Stimulated activated CD4-positive, alpha-beta T cell treated with anti-CD3 and anti-CD28 coated beads, Interleukin-1b, Interleukin-23, amount 100 ng/mL, for 48 hours (primary cell): ENCODE measurements around the gene SLC39A10.
"Not testable (repeated sequence)": the region's sequence is repeated elsewhere in the genome, so short reads cannot be mapped to it uniquely, and the experiment has no call there.

Experiments used
- DNase-seq: peaks from one replicate; pipeline ENCODE4 v3.0.0-alpha.2; 2020

Gene SLC39A10

DNA sequence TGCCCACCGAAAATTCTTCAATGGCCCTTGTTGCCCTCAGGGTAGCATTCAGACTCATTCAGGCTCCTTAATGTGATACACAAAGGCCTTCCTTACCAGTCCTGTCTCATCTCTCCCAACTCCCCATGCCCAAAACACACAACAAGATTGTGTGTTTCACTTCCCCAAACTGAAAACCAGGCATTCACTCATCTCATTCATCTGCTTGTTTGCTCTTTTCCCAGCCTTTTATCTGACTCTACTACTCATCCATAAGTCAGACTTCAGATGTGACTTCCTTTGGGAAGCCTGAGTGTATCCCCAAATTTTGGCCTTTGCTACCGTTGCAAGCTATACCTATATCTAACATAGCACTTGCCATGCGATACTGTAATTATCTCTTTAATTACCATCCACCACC lies 9.7 kb upstream of the SLC39A10 start:
- no peak for DNase-seq

DNA sequence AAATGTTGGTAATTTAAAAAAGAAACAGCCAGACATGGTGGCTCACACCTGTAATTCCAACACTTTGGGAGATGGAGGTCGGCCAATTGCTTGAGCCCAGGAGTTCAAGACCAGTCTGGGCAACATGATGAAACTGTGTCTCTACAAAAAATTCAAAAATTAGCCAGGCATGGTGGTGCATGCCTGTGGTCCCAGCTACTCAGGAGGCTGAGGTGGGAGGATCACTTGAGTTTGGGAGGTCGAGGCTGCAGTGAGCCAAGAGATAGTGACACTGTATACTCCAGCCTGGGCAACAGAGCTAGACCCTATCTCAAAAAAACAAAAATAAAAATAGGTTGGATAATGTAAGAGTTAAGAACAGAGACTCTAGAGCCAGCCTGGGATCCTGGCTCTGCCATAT lies 8.7 kb upstream of the SLC39A10 start:
- DNase-seq: not testable (repeated sequence)

DNA sequence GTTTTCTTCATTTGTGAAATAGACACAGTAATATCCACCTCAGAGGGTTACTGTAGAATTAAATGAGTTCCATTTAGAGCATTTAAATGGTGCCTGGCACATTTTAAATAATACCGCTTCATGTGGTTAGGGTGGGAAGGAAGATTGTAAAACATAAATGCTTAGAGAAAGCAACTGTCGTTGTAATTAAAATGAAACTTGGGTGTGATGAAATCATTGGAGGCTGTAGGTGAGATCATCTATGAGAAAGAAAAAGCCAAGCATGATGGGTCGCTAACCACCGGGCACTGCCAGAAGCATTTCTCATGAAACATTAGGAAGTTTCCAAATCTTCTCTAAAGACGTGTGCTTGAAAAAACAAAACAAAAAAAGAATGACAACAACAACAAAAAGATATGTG lies 8.2 kb upstream of the SLC39A10 start:
- DNase-seq: no peak

DNA sequence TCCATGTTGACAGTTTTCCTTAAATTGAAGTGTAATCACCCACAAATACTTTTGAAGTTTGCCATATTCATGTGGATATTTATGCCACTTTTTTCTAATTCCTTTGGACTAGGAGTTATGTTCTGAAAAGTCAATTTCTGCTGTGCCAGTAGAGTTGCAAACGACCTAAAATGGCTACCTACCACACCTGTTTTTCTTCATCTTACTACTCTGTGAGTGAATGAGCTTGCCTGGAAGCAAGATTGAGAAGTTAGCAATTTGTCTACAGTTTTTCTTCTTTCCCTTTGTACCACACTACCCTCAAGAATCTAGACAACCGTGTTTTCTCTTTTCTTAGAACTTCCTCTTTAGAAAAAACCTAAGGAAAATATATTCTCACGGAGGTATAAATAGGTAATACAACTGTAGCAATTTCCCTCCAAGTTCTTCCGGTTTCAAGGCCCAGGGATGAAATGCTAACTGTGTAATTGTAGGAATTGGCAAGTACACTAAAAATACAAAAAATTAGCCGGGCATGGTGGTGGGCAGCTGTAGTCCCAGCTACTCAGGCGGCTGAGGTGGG lies 7.3 kb upstream of the SLC39A10 start:
- no peak for DNase-seq

DNA sequence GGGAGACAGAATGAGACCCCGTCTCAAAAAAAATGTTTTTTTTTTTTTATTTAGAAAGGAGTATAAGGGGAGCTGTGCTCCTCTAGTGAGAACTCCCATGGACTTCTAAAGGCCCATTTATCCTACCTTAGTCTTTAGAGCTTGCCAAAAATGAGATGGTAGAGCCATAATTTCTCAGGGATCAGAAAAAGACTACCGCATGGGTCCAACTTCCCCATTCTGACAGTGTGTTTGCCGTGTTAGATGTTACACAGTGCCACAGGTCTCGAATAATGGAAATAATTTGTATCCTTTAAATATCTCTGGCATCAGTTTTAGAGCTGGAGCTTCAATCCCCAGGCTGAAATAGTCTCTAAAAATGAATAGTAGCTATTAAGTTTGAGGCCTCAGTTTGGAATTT lies 6.0 kb upstream of the SLC39A10 start:
- no peak for DNase-seq

DNA sequence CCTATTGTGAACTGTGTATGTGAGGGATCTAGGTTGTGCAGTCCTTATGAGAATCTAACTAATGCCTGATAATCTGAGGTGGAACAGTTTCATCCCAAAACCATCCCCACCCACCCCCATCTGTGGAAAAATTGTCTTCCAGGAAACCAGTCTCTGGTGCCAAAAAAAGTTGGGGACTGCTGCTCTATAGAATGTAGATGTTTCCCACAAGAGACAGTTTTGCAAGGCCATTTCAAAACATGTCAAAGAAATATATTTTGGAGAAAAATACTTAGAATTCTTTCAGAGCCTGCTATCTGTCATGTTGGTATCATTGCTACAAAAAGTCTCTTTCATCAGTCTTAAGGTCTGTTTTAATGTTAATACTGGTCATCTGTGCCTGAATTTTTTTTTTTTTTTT lies 4.1 kb upstream of the SLC39A10 start:
- DNase-seq: no peak

DNA sequence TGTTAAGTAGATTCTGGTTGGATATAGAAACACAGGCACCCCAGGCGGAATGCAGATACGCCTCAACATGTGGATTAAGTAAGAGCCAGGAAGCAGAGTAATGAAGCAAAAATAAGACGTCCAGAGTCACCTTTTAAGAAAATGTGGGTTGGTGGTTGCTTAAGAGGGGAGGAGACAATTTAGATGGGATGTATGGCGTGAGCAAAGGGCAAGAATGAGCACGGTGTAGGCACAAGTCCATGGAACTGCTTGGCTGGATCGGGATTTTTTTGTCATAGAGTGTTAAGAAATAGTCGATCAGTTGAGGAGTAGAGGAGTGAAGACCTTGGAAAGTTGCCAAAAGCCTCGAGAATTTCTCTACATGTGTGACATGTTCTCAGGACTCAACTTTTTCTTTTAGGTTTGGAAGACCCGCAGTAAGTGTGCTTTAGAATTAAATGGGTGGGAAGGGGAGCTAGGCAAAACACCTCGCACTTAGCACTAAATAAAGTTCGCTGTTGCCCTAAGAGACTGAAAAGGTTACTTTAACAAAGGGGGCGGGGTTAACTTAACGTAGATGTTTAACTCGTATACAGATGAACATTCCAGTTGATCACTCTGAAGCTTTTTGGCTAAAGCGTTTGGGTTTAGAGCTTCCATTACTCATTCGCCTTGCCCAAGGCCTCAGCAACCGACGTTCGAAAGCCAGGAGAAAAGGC lies 716 bp upstream of the SLC39A10 start:
- no peak for DNase-seq

DNA sequence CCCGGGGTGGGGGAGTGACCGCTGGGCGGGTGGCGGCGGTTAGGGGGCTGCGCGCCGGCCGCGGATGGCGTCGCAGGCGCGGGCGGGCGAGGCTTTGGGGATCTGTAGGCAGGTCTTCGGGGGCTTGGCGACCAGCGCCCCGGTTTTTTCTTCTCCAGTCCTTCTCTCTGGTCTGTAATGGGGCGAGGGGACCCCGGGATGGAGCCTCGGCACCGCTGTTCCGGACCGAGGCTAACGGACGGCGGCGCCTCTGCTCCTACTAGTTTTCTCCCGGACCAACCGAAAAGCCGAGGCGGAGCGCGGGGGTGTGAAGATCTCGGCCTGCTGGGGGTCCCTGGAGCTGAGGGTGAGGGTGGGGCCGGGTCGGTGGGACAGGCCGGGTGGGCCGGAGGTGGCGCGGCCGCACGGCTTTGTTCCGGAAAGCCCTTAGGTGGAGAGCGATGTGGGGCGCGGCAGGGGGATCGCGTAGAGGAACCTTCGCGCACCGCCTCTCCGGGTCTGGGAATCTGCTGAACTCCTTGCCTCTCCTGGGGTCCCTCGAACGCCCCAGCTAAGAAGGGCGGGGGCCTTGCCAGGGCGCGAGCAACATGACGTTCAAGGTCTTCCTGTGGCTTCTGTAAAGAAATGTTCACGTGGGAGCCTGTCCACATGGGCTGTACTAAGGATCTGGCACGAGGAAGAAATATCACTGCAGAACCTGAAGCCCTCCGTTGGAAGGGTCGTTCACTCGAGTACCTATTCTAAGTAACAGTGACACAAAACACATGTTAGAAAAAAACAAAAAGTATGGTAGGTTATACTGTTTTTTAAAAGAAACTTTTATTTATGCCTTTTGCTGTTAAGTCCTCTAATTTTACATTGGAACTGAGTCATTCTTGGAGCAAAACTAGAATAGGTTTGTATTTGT lies 861 bp downstream of the SLC39A10 start:
- peak; percentile 80 for DNase-seq

DNA sequence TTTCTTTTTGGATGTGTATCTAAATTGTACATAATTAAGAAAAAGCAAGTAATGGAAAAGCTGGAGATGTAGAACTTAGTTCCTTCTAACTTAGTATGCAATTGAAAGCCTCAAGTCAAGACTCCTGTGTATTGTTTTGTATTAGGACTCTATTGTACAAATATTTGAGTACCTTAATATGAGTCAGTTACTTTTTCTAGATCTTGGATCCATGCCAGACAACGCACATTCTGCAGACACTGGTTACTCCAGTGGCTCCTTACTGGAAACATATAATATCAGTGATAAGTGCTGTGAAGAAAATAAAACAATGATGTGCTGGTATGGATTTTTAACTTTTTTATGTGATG lies 1.5 kb downstream of the SLC39A10 start:
- no peak for DNase-seq

DNA sequence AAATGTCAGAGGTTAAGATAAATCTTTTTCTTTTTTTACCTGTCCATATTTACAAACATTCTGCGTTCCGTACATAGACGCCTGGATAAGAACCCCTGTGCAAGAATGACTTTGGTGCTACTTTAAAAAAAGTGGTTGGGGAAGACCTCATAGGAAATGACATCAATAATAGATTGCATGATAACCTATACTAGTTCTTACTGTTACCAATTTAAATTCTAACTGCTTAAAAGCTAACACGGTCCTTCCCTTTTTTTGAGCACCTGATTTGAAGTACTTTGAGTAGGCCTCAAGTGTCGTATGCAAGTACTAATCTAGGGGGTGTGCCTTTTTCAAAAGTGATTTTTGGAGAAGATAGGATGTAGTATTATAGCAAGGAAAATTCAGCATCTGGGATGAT lies 2.1 kb downstream of the SLC39A10 start:
- no peak for DNase-seq

DNA sequence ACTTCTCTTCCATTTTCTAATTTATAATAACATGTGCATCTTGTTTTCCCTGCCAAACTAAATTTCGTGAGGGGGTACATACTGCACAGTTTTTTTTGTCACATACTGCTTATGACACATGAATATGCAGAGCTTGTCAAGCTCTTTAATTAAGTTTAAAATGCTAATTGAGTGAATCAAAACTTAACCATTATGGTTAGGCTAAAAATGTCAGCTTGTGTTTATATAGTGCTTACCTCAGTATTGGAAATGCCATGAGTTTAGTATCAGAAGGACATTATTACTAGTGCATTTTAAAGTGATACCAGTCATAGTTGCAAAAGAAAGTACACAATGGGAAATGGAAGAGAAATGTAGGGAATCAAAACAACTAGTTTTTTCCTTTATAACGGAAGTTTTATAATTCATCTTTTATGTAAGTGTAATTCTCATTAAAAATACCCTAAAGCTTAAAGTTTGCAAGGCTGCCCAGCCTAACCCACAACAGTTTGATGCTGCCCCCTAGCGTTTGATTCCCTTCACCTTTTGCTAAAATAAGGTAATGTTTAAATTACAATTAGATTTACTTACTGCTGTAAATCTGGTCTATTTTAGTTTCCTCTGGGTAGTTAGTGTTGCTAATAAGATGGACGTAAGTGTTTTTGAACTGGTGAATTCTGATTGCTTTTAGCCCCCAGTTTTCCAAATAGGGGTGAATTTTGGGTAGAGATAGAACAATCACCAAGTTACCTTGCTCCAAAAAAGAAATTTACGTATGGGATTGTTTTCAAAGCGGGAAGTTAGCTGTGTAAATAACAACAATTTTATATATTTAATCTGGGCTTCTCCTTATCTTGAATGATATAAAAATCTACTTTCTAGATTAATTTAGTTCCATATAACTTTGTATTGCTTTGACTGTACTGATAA lies 3.2 kb downstream of the SLC39A10 start:
- DNase-seq: peak; percentile 66

DNA sequence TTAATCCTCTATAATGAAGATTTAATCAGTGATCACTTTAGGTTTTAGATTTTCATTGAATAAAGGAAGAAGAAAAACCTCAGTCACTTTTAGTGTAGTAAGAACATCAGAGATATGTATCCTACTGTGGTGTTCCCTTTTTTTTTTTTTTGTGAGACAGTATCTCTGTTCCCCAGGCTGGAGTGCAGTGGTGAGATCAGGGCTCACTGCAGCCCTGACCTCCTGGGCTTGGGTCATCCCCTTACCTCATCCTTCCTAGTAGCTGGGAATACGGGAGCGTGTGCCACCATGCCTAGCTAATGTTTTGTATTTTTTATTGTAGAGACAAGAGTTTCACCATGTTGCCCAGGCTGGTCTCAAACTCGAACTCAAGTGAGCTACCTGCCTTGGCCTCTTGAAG lies 5.1 kb downstream of the SLC39A10 start:
- no peak for DNase-seq

DNA sequence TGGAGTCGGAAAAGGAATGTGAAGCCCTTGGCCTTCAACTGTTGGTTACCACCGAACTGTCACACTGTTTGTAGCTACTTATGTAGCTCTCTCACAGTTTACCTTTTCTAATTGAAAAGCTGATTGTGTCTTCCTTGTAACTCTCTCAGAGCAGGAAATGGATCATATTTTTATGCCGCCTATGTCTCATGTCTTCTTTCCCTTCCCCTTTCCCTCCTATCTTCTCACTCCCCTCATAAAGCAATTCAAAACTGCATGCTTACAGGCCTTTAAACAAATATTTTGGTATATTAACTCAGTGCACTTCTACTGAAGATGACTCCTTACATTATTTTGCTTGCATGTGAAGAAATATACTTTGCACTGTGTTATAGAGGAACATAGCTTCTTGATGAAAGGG lies 6.0 kb downstream of the SLC39A10 start:
- no peak for DNase-seq

DNA sequence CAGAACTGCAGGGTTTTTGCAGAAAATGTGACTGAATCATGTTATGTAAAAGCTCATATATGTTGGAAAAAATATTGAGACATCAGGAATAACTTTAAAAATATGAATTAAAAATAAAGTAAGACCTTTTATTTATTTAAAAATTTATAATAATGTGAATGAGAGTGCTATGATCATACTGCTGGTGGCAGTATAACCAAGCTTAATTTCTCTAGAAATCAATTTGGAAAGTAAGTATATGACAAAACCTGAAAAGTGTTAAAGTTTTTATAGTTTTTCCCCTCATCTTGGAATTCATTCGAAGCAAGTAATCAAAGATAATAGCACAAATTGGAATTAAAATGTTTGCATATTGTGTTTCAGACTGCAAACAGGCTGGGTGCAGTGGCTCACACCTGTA lies 7.5 kb downstream of the SLC39A10 start:
- DNase-seq: no peak

DNA sequence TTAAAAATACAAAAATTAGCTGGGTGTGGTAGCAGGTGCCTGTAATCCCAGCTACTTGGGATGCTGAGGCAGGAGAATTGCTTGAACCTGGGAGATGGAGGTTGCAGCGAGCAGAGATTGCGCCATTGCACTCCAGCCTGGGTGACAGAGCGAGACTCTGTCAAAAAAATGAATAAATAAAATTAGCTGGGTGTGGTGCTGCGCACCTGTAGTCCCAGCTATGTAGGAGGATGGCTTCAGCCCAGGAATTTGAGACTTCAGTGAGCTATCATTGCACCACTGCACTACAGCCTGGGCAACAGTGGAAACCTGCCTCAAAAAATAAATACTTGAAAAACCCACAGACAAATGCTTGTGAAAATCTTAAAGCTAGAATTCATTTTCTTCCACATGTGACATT lies 8.1 kb downstream of the SLC39A10 start:
- not testable (repeated sequence) for DNase-seq

DNA sequence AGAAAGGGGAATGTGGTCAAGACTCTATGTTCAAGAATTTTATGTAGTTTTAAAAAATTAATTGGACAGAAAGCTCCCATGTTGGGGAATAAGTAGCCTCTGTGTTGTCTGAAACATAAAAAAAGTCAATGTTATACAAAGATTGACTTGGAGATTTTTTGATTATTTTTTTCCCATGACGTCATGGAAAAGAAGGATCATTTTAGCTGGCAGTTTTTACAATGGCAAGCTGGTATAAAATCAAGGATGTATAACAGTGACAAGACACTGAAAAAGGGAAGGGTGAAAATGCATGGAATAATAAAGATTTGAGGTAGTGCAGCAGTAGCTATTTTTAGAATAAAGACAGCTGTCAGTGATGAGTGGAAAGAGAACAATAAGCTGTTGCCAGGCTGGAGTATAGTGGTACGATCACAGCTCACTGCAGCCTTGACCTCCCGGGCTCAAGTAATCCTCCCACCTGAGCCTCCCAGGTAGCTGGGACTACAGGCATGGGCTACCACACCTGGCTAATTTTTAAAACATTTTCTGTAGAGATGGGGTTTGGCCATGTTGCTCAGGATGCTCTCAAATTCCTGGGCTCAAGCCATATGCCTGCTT lies 9.2 kb downstream of the SLC39A10 start:
- DNase-seq: no peak

DNA sequence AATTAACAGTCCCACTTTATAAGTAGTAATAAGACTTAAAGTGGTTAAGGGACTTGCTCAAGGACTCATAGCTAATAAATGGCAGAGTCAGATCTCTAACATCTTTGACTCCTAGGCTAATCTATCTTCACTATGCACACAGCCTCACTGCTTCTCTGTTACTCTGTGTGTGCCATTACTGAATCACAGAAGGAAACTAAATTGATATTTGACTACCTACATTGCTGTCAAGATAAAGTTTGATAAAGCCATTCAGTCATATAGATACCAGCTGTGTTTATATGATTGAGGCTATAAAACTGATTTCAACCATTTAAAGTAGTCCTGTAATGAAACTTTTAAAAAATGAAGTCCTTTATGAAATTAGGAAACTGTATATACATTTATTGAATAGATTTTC lies 10.9 kb downstream of the SLC39A10 start:
- DNase-seq: no peak

DNA sequence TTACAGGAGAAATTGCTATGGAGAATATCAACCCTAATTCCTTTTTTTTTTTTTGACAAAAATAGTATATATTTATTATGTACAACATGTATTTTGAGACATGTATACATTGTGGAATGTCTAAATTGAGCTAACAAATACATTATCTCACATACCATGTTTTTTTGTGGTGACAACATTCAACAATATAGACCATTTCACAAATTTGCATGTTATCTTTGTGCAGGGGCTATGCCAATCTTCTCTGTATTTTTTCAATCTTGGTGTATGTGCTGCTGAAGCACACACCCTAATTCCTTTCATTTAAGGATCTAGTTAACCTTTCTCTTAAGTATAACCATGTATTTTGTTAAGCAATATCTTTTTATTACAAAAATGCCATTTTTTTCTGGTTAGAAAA lies 13.2 kb downstream of the SLC39A10 start:
- no peak for DNase-seq

DNA sequence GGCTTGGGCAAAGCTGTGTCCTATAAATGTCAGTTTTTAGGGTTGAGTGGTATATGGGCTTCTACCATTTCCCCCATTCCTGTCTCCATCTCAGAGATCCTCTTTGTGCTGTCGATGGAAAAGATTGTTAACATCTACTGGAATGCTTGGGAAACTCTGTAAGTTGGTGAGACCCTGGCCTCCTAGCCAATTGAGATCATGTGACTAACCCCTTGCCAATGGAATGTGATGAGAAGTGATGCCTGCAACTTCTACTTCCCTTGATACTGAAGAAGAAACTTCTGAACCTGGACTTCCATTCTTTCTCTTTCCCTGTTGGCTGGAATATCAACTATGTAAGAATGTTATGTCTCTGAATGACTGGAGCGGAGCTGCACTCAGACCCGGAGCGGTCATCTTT lies 14.5 kb downstream of the SLC39A10 start:
- DNase-seq: no peak

DNA sequence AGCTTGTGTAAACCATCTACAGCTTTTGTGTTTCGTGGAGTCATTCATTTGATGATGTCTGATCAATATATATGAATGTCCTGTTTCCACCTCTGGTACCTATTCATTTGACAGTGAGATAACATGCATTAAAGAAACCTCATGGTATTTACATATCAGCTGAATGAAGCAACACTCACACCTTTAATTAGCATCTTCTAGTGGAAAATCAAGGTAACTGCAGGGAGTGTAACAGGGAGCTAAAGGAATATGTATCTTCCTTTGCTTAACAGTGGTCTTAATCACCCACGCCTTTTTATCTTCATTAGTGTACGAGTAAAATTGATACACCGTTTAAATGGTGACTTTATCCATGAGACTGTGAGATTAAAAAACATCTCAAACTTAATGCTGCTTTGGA lies 15.6 kb downstream of the SLC39A10 start:
- no peak for DNase-seq

DNA sequence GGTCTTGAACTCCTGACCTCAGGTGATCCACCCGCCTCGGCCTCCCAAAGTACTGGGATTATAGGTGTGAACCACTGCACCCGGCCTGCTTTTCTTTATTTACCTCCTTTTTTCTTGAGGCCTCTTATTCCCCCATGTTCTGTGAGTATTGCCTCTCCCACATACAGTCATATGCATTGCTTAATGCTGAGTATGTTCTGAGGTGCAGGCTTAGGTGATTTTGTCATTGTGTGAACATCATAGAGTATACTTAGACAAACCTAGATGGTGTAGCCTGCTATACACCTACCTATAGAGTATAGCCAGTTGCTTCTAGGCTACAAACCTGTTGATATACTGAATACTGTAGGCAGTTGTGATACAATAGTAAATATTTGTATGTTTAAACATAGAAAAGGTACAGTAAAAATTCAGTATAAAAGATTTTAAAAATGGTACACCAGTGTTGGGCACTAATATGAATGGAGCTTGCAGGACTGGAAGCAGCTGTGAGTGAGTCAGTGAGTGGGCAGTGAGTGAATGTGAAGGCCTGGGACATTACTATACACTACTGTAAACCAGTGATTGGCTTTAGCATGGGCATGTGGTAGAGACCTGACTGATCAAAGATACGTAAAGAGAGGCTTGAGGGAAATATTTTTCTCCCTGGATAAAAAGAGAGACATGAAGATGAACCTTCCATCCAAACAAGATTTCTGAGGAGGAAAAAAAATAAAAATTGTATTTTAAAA lies 17.6 kb downstream of the SLC39A10 start:
- no peak for DNase-seq
